Stimulated activated CD8-positive, alpha-beta memory T cell treated with anti-CD3 and anti-CD28 coated beads, Interleukin-12 subunit alpha, Interleukin-12 subunit beta, amount 100 ng/mL, for 1 hour (primary cell): ENCODE results near the gene CDH4.

Experiments used
- DNase-seq: peaks from one replicate; pipeline ENCODE4 v3.0.0-alpha.2; 2020; ENCODE audit warnings: low read depth

The CDH4 gene

DNA sequence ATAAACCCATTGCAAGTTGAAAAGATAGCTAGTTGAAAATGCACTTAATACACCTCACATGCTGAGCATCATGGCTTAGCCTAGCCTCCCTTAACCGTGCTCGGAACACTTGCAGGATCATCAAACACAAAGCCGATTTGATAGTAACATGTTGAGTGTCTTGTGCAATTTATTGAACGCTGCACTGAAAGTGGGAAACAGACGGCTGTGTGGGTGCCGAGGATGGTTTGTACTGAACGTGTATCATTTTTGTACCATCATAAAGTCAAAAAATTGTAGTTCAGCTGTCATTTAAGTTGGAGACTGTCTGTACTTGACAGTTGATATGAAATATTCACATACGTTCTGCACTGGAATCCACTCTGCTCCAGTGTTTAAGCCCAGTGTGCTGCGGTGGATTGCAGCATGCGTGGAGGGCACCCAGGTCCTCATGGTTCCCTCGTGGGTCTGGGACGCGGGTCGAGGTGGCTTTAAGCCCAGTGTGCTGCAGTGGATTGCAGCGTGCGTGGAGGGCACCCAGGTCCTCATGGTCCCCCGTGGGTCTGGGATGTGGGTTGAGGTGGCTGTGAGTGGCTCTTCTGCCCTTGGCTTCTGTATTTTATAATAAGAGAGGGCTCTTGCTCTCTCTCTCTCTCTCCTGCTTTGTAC lies 77.0 kb downstream of the CDH4 start:
- DNase-seq, result no peak

- DNase-seq, result no peak
Measured at GRCh38 chr20:61330441-61330840, 78.4 kb downstream of the CDH4 start.

DNA sequence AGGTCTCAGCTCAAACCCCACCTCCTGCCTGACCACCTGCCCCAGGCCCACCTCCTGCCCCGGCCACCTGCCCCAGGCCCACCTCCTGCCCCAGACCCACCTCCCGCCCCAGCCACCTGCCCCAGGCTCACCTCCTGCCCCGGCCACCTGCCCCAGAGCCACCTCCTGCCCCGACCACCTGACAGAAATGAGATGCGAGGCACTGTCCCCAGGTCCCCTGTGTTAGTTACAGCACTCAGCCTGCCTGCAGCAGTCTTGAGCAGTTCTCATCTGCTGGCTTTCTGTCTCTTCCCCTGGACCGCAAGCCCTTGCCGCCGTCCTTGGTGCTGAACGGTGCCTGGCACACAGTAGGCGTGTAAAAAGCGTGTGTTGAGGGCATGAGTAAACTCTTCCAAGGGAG lies 79.5 kb downstream of the CDH4 start:
- no peak for DNase-seq

- DNase-seq, result no peak
Measured at GRCh38 chr20:61332016-61332975, 80.2 kb downstream of the CDH4 start.

DNA sequence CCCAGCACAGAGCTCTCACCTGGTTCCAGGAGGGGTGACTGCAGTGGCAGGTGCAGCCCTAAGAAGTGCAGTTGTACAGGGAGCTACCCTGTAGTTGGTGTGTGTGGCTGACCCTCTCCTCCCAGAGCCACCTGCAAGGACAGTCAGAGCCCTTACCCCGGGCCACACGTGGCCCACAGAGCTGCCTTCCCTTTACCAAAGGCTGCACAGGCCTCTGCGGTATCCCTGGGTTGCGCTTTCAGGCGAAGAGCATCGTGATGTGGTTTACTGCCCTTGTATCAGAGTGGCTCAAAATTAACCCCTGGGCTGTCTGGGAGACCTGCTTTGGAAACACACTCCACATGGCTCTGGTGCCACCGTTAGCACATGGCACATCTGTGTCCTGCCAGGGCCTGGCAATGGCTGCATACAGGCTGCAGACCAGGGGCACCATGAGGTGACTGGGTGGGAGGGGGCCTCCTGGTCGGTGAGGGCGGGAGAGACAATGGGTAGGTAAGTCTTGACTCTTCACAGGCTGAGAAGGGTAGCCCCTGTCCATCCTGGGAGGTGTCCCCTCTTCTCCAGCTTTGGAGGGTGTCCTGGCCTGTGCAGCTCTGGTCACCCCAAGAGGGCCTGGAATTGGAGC lies 81.5 kb downstream of the CDH4 start:
- DNase-seq, result no peak

DNA sequence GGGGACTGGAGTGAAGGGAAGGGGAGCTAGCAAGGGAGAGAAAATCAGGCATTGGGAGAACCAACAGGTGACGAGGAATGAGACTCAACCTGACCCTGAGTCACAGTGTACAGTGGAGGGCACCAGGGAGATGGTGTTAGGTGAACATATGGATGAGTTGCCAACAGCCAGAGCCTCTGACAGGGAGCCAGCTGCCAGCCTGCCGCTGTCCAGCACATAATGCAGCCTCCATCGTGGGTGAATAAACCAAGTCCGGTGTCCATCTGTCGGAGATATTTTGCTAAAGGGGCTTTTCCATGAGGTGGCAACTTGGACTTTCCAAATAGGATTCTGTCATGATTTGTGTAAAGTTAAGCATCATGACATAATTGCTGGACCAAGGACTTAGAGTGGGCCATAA lies 88.1 kb downstream of the CDH4 start:
- DNase-seq, result no peak

GRCh38 chr20:61341605-61342004 lies 89.5 kb downstream of the CDH4 start:
- DNase-seq, result no peak

DNA sequence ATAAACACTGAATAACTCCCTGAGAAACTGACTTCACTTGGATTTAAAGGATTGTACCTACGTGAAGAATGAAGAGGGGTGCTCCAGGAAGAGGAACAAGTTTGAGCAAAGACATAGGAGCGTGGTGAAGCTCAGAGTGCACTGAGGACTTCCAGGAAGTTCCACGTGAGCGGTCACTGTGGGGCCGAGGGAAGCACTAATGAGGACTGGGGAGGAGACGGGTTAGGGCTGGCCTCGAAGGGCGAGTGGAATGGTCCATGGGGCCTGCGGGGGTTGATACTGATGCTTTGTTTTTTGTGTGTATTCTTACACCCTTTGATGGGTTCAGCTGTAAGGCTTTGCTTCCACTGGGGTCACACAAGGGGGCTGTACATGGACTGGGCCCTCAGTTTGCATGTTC lies 91.9 kb downstream of the CDH4 start:
- no peak for DNase-seq

GRCh38 chr20:61345656-61346055 lies 93.6 kb downstream of the CDH4 start:
- DNase-seq, result no peak

DNA sequence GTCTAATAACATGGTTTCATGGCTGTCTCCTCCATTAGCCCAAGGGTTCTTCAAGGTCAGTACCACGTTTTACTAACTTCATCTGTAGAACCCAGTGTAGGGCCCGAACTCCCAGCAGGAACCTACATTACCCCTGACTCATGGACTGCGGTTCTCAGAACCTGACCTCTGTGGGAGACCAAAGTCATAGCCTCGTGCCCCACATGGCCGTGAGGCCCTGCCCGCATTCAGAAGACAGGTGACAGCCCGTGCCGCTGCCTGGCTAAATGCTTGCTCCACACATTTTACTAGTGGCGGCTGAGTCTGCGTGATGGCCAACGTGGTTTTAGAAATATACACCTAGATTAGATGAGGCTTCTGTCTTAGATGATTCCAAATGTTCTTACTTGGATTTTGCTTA lies 94.9 kb downstream of the CDH4 start:
- no peak for DNase-seq

DNA sequence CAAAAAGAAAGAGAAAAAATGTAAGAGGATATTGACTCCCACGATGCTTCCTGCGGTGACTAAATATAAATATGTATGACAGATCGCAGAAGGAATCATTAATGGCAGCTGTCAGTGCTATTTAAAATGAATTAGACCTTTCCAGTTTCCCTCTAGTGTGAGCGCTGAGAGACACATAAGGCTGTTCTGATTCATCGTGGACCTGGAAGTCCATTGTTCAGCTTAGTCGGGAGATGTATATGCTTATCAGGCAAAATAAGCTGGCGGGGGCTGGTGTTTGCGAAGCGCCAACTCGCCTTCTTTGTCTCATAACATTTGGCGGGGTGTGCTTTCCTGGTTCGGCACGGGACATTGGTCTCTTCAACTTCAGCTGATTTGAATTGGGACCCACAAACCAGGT lies 95.4 kb downstream of the CDH4 start:
- DNase-seq, result no peak

DNA sequence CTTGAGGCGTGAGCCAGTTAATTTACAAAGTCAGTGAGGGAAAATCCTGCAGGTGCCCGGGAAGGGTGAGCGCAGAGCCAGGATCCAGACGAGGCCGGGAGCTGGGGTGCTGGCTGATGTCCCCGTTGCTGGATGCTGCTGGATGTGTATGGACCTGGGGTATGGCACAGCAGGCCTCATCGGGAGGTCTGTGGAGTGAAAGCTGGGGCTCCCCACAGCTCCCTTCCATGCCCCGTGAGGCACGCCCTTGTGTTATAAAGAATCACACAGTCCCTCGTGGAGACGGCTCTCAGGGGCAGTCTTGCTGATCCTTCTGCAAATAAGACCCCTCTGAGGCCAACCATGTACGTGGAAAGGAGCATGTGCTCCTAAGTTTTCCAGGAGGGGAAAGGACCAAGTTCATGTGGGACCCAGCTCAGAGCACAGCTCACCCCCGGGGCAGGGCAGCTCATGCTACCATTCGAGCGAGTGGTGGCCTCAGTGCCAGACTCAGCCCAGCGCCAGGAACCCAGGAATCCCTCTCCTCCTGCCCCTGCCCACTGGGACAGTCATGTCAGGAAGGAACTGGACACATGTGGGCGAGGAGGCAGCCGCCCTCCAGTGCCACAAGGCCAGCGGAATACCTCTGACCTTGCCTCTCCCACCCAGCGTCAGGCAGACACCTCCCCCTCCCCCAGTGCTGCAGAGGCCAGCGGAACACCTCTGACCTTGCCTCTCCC lies 97.5 kb downstream of the CDH4 start:
- DNase-seq, result no peak

DNA sequence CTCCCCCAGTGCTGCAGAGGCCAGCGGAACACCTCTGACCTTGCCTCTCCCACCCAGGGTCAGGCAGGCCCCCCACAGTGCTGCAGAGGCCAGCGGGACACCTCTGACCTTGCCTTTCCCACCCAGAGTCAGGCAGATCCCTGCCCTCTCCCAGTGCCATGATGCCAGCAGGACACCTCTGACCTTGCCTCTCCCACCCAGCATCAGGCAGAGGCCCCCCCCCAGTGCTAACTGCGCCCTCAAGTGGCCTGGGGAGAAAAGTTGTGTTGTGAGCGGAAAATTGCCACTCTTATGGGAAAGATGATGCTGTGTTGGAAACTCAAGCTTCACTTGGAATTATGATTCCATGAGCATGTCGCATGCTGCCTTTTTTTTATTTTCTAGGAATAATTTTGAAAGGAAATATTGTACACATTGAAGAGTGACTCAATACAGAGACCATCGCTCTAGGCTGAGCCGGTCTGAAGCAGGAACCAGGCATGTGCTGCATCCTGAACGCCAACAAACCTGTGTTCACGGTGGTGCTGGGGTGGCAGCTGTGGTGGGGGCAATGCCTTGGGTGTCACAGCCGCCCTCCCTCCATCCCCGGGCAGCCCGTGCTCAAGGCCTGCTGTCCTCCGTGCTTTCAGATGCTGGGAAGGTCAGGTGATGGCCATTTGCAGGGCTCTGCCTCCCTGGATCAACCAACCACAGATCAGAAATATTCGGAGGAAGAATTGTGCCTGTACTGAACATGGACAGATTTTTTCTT lies 98.6 kb downstream of the CDH4 start:
- no peak for DNase-seq

DNA sequence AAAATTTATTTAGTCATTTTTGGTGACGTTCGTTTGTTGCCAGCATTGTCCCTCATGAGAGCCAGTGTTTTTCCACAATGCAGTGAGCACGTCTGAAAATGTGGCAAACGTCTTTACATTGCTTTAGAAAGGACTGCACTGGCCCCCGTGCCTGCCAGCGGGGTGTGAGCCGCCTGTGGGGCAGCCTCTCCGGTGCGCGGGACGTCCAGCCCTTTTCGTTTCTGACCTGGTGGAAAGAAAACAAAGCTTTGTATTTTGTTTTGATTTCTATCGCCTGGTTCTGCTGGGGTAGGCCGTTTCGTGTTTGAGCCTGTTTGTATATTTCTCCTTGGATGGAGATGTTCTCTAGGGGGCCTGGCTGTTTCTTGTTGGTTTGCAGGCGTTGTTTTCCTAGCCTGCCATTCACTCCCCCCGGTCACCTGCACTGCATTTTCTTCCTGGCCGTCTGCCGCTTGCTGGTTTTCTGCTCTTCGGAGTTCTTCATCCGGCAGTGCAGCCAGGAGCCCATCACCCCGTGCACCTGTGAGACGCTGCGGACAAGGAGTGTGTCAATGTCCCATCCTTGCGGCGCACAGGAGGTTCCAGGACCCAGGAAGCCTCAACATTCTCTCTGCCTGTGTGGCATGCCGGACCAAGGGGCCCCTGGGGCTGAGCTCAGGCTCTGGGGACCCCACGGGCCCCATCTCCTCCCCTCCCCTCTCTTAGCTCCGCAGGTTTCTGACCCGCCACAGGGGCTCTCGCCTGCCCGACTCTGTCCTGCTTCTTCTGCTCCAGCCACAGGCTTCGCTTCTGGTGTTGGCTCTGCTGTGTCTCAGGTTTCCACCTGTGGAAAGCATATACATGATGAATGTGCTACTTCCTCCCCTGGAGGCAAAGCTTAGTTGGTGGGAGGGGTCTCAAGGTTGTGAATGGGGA lies 100.5 kb downstream of the CDH4 start:
- no peak for DNase-seq

GRCh38 chr20:61353261-61354000 lies 101.4 kb downstream of the CDH4 start:
- DNase-seq, result no peak

- DNase-seq, result no peak
Measured at GRCh38 chr20:61354001-61354390, 101.9 kb downstream of the CDH4 start.

GRCh38 chr20:61354501-61354900 lies 102.4 kb downstream of the CDH4 start:
- DNase-seq, result no peak

DNA sequence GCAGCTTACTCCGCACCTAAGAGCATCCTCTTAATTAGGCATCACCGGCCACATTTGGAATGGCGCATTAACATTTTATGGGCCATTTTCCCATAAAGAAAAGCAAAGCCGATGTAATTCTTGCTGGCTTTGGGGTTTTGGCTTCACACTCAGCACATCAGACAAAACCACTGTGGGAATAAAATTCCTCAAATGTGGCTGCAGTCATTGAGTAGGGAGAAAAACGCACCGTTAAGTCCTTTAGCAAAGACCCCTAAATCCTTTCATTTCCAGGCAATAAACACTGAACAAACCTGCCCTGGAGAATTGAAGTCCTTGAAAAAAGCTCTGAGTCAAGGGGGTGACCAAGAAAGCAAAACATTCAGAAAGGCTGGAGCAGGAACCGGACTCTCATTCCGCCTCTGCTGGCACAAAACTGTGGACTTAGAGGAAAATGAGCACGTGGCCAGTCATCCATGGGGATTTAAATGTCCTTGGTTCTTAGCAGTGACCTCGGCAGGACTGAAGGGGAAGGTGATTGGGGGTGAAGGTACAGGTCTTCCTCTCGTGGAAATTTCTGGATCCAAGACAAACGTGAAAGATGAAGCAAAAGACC lies 102.9 kb downstream of the CDH4 start:
- no peak for DNase-seq

GRCh38 chr20:61355585-61355984 lies 103.5 kb downstream of the CDH4 start:
- no peak for DNase-seq
